Choroid plexus epithelial cell (primary cell): ENCODE measurements around the gene MIA.
A peak's percentile ranks its signal among the peaks of the same experiment; 100 is the strongest.

Source experiments
- DNase-seq: peaks from one replicate; pipeline ENCODE4 v3.0.0-alpha.2; 2010; ENCODE audit warnings: low read depth
- H3K4me3 ChIP-seq: 2 replicates; pipeline ENCODE4 v1.5.1; 2011; ENCODE audit warnings: low read depth, mild to moderate bottlenecking, control low read depth, low read length, moderate library complexity
- CTCF ChIP-seq: conservative IDR thresholded peaks from 2 replicates; pipeline ENCODE4 v1.5.1; 2011; ENCODE audit warnings: low read depth, mild to moderate bottlenecking, control low read depth, inconsistent platforms, low read length, moderate library complexity

Gene MIA

GRCh38 chr19:40801426-40802299 is 26.3 kb downstream of the MIA start:
- H3K4me3 ChIP-seq, result peak overlapping the region; percentile 92
- TF ChIP-seq CTCF, result no peak

GRCh38 chr19:40802300-40803169 is 27.2 kb downstream of the MIA start:
- no peak for TF ChIP-seq CTCF
- DNase-seq, result no peak
- H3K4me3 ChIP-seq, result peak overlapping the region; percentile 35

More at GRCh38 chr19:40801426-40802299, 26.3 kb downstream of the MIA start:
- no peak for DNase-seq

- peak overlapping the region; percentile 8 for H3K4me3 ChIP-seq
- no peak for DNase-seq
- TF ChIP-seq CTCF, result no peak
Measured at GRCh38 chr19:40803170-40803856, 28.0 kb downstream of the MIA start.

GRCh38 chr19:40803857-40804782 is 28.8 kb downstream of the MIA start:
- no peak overlapping the region for H3K4me3 ChIP-seq
- TF ChIP-seq CTCF, result no peak
- no peak for DNase-seq

- no peak overlapping the region for H3K4me3 ChIP-seq
Measured at GRCh38 chr19:40804783-40805242, 29.5 kb downstream of the MIA start.

More at GRCh38 chr19:40804783-40805242, 29.5 kb downstream of the MIA start:
- DNase-seq, result no peak
- TF ChIP-seq CTCF, result peak; percentile 31
